Thyroid gland (tissue), 4 donors: ENCODE data around the gene HMGCLL1. TPM values are rescaled to one million over a fixed set of nuclear protein-coding genes. Genes with fewer than 3 reads are reported as not detected.

Experiments used
- DNase-seq, 2 donors: peaks; one replicate each; pipeline ENCODE4 v3.0.0-alpha.2; 2019
- H3K27ac ChIP-seq, 3 donors: fragments of 200-600 bp; sonication (generic); 1 replicate in 2 of 3; 2 replicates in 1 of 3; pipeline ENCODE4 v1.5.1; 2016 to 2019; ENCODE audit warnings: mild to moderate bottlenecking in 1 of 3, moderate library complexity in 1 of 3
- H3K27me3 ChIP-seq: fragments of 200-600 bp; sonication (generic); one replicate; pipeline ENCODE4 v1.5.1; 2019
- H3K36me3 ChIP-seq, 2 donors: fragments of 200-600 bp; sonication (generic); one replicate each; pipeline ENCODE4 v1.5.1; 2016 to 2019
- H3K4me1 ChIP-seq, 2 donors: fragments of 200-600 bp; sonication (generic); one replicate each; pipeline ENCODE4 v1.5.1; 2017 to 2019
- H3K4me3 ChIP-seq, 3 donors: fragments of 200-600 bp; sonication (generic); replicated peaks in 1 of 3; 1 replicate in 2 of 3; 2 replicates in 1 of 3; pipeline ENCODE4 v1.5.1; 2016; ENCODE audit warnings: mild to moderate bottlenecking in 1 of 3
- H3K9me3 ChIP-seq: fragments of 200-600 bp; sonication (generic); one replicate; pipeline ENCODE4 v1.5.1; 2017
- CTCF ChIP-seq, 6 experiments: fragments of 200-600 bp in 3 of 6; fragments of 450-650 bp in 3 of 6; sonication (generic) in 3 of 6; IDR thresholded peaks; one replicate each; pipeline ENCODE4 v1.5.1; 2016 to 2019; ENCODE audit warnings: antibody characterized with exemption in 6 of 6, mild to moderate bottlenecking in 2 of 6, inconsistent platforms in 1 of 6, moderate library complexity in 1 of 6
- POLR2A ChIP-seq, 2 donors: fragments of 450-650 bp; IDR thresholded peaks; one replicate each; pipeline ENCODE4 v1.6.1; 2017; ENCODE audit warnings: antibody characterized with exemption in 2 of 2, mild to moderate bottlenecking in 2 of 2, moderate library complexity in 1 of 2
- WGBS, 2 donors: methylation state at CpG; one replicate each; pipeline ENCODE4 v1.1.5; 2017; 5-methylcytosine and 5-hydroxymethylcytosine counted together
- intact Hi-C: fragments of 100-400 bp; cut with DNase I; formaldehyde crosslinking; loops from one replicate; pipeline ENCODE4 v1.15.1; 2023
- total RNA-seq, 4 donors: library from RNA; depleted of rRNA; stranded (reverse); fragments of >200 nt; gene quantifications; one replicate each; pipeline ENCODE4 v1.2.3, GENCODE V29; 2016

The HMGCLL1 gene
- total RNA-seq, 4 donors from 2014 or later = 0.25 to 2.1 (median 1.1) TPM

- intact Hi-C loops = no loop called here
- H3K9me3 ChIP-seq = no peaks in the 10 kb centered on the region
- 42 to 56% methylated on average over 2 of the region's 2 CpGs for WGBS, 2 donors
- DNase-seq = no peak
- H3K4me1 ChIP-seq = no peaks in the 10 kb centered on the region
- no peaks in the 10 kb centered on the region for H3K36me3 ChIP-seq
- no peak overlapping the region for H3K27ac ChIP-seq
- TF ChIP-seq POLR2A (IDR thresholded peaks at IDR 0.05) (no peak), CTCF (IDR thresholded peaks at IDR 0.05) (no peak)
- no peaks in the 10 kb centered on the region for H3K27me3 ChIP-seq
- H3K4me3 ChIP-seq = no peak overlapping the region
Observed at GRCh38 chr6:55450005-55450404, 129.0 kb downstream of the HMGCLL1 start.

- DNase-seq = no peak
- H3K4me1 ChIP-seq = no peaks in the 10 kb centered on the region
- no peaks in the 10 kb centered on the region for H3K27me3 ChIP-seq
- TF ChIP-seq CTCF (IDR thresholded peaks at IDR 0.05) = no peak
- TF ChIP-seq POLR2A (IDR thresholded peaks at IDR 0.05) = no peak
- no peaks in the 10 kb centered on the region for H3K36me3 ChIP-seq
- intact Hi-C loops = no loop called here
- 67 to 69% methylated on average over 3 of the region's 3 CpGs for WGBS, 2 donors
- H3K27ac ChIP-seq = no peak overlapping the region
- no peak overlapping the region for H3K4me3 ChIP-seq
- H3K9me3 ChIP-seq = no peaks in the 10 kb centered on the region
Observed at GRCh38 chr6:55449225-55449624, 129.8 kb downstream of the HMGCLL1 start.

- DNase-seq = no peak
- no peak overlapping the region for H3K4me3 ChIP-seq
- no peaks in the 10 kb centered on the region for H3K36me3 ChIP-seq
- intact Hi-C loops = no loop called here
- TF ChIP-seq POLR2A (IDR thresholded peaks at IDR 0.05) (no peak), CTCF (IDR thresholded peaks at IDR 0.05) (no peak)
- no peaks in the 10 kb centered on the region for H3K27me3 ChIP-seq
- no peaks in the 10 kb centered on the region for H3K9me3 ChIP-seq
- no peak overlapping the region for H3K27ac ChIP-seq
- H3K4me1 ChIP-seq = no peaks in the 10 kb centered on the region
Observed at GRCh38 chr6:55448451-55448850, 130.5 kb downstream of the HMGCLL1 start.

- Histone ChIP-seq H3K36me3 (no peaks in the 10 kb centered on the region), H3K9me3 (no peaks in the 10 kb centered on the region), H3K27me3 (no peaks in the 10 kb centered on the region), H3K4me1 (no peaks in the 10 kb centered on the region), H3K27ac (no peak overlapping the region), H3K4me3 (no peak overlapping the region)
- TF ChIP-seq POLR2A (IDR thresholded peaks at IDR 0.05) (no peak), CTCF (IDR thresholded peaks at IDR 0.05) (no peak)
- WGBS, 2 donors = 75 to 80% methylated on average over 3 of the region's 3 CpGs
- intact Hi-C loops = no loop called here
- DNase-seq = no peak
Observed at GRCh38 chr6:55447891-55448290, 131.1 kb downstream of the HMGCLL1 start.

- 2 to 4% methylated on average over 1 of the region's 1 CpG for WGBS, 2 donors
- intact Hi-C loops = no loop called here
Observed at GRCh38 chr6:55445648-55446204, 133.3 kb downstream of the HMGCLL1 start.

More at GRCh38 chr6:55445648-55446204, 133.3 kb downstream of the HMGCLL1 start:
- no peaks in the 10 kb centered on the region for H3K36me3 ChIP-seq
- H3K9me3 ChIP-seq = no peaks in the 10 kb centered on the region
- H3K27me3 ChIP-seq = no peaks in the 10 kb centered on the region
- no peak overlapping the region for H3K27ac ChIP-seq
- no peaks in the 10 kb centered on the region for H3K4me1 ChIP-seq
- no peak overlapping the region for H3K4me3 ChIP-seq
- no peak for DNase-seq
- TF ChIP-seq CTCF (IDR thresholded peaks at IDR 0.05) (peak in 4 of 6 experiments; percentile 25 to 50 (median 44)), POLR2A (IDR thresholded peaks at IDR 0.05) (no peak)
